ENCODE measurements around the gene STRN3.

- TF ChIP-seq POLR2AphosphoS5 (IDR thresholded peaks at IDR 0.05) = no peak
- TF ChIP-seq, protein P1, sequence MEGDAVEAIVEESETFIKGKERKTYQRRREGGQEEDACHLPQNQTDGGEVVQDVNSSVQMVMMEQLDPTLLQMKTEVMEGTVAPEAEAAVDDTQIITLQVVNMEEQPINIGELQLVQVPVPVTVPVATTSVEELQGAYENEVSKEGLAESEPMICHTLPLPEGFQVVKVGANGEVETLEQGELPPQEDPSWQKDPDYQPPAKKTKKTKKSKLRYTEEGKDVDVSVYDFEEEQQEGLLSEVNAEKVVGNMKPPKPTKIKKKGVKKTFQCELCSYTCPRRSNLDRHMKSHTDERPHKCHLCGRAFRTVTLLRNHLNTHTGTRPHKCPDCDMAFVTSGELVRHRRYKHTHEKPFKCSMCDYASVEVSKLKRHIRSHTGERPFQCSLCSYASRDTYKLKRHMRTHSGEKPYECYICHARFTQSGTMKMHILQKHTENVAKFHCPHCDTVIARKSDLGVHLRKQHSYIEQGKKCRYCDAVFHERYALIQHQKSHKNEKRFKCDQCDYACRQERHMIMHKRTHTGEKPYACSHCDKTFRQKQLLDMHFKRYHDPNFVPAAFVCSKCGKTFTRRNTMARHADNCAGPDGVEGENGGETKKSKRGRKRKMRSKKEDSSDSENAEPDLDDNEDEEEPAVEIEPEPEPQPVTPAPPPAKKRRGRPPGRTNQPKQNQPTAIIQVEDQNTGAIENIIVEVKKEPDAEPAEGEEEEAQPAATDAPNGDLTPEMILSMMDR (IDR thresholded peaks at IDR 0.05) = no peak
- no peak for TF ChIP-seq POLR2A (IDR thresholded peaks at IDR 0.05)
- TF ChIP-seq EP300 (IDR thresholded peaks at IDR 0.05) = no peak
These were observed 161.2 kb downstream of the STRN3 start for GRCh38 chr14:30864934-30865333.
